ENCODE data around the gene ARPC1A. TPM values are rescaled to one million over a fixed set of nuclear protein-coding genes. Genes with fewer than 3 reads are reported as not detected.
A peak's percentile ranks its signal among the peaks of the same experiment; 100 is the strongest.
"Not testable (repeated sequence)": the region's sequence is repeated elsewhere in the genome, so short reads cannot be mapped to it uniquely, and the experiment has no call there.

ARPC1A gene
- total RNA-seq, 1 donor, result 132 TPM

DNA sequence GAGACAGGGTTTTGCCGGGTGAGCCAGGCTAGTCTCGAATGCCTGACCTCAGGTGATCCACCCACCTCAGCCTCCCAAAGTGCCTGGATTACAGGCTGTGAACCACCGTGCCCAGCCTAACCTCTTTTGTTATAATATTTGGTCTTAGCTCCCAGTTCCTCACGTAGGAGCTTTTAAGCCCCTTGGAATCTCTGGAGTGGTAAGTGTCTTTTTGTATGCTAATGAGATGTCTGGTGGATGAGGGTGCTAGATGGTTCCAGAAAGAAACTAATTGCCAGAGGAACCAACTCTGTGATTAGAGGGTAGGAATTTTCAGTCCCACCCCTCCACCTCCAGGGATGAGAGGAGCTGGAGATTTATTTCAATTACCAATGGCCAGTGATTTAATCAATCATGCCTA lies 5.3 kb upstream of the ARPC1A start:
- no peaks in the 10 kb centered on the region for H4K20me1 ChIP-seq (ENCODE audit: insufficient read depth, low read length)

DNA sequence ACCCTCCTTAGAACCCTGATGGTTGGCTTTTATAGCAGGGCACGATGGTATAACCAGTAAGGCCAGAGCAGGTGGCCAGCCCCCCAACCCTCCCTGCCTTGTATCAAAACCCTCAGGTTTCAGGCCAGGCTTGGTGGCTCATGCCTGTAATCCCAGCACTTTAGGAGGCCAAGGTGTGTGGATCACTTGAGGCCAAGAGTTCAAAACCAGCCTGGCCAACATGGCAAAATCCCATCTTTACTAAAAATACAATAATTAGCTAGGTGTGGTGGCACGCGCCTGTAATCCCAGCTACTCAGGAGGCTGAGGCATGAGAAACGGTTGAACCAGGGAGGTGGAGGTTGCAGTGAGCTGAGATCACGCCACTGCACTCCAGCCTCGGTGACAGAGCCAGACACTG lies 3.0 kb upstream of the ARPC1A start:
- H3K36me3 ChIP-seq (ENCODE audit: insufficient read depth, low read length); H3K4me3 ChIP-seq (ENCODE audit: insufficient read depth, low read length); DNase-seq (ENCODE audit: insufficient read length, low spot score, missing footprints); H3K9me3 ChIP-seq (ENCODE audit: low read depth, low read length); H3K27ac ChIP-seq (ENCODE audit: low read depth, low read length); H2AFZ ChIP-seq (ENCODE audit: low read length); H3K27me3 ChIP-seq (ENCODE audit: insufficient read depth, low read length); H3K4me2 ChIP-seq (ENCODE audit: insufficient read depth, low read length): not testable (repeated sequence)
- Histone ChIP-seq H3K4me1 (ENCODE audit: insufficient read depth, low read length) (peaks cover 14% of the 10 kb centered on the region), H4K20me1 (ENCODE audit: insufficient read depth, low read length) (peaks cover 11% of the 10 kb centered on the region), H3K79me2 (ENCODE audit: insufficient read depth, low read length) (peaks cover 28% of the 10 kb centered on the region)

More for the DNA sequence above, 5.3 kb upstream of the ARPC1A start:
- TF ChIP-seq, protein P1, sequence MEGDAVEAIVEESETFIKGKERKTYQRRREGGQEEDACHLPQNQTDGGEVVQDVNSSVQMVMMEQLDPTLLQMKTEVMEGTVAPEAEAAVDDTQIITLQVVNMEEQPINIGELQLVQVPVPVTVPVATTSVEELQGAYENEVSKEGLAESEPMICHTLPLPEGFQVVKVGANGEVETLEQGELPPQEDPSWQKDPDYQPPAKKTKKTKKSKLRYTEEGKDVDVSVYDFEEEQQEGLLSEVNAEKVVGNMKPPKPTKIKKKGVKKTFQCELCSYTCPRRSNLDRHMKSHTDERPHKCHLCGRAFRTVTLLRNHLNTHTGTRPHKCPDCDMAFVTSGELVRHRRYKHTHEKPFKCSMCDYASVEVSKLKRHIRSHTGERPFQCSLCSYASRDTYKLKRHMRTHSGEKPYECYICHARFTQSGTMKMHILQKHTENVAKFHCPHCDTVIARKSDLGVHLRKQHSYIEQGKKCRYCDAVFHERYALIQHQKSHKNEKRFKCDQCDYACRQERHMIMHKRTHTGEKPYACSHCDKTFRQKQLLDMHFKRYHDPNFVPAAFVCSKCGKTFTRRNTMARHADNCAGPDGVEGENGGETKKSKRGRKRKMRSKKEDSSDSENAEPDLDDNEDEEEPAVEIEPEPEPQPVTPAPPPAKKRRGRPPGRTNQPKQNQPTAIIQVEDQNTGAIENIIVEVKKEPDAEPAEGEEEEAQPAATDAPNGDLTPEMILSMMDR (IDR thresholded peaks at IDR 0.05; ENCODE audit: extremely low read depth, low read depth, low read length), result no peak
- no peaks in the 10 kb centered on the region for H3K36me3 ChIP-seq (ENCODE audit: insufficient read depth, low read length)
- no peak overlapping the region for H3K27ac ChIP-seq (ENCODE audit: low read depth, low read length)
- H3K79me2 ChIP-seq (ENCODE audit: insufficient read depth, low read length), result peaks cover 6% of the 10 kb centered on the region
- H3K4me2 ChIP-seq (ENCODE audit: insufficient read depth, low read length), result no peak overlapping the region
- peaks cover 4% of the 10 kb centered on the region for H3K4me1 ChIP-seq (ENCODE audit: insufficient read depth, low read length)
- no peaks in the 10 kb centered on the region for H3K27me3 ChIP-seq (ENCODE audit: insufficient read depth, low read length)
- no peaks in the 10 kb centered on the region for H3K9me3 ChIP-seq (ENCODE audit: low read depth, low read length)
- DNase-seq (ENCODE audit: insufficient read length, low spot score, missing footprints), result no peak
- no peak overlapping the region for H3K4me3 ChIP-seq (ENCODE audit: insufficient read depth, low read length)
- no peak overlapping the region for H2AFZ ChIP-seq (ENCODE audit: low read length)

DNA sequence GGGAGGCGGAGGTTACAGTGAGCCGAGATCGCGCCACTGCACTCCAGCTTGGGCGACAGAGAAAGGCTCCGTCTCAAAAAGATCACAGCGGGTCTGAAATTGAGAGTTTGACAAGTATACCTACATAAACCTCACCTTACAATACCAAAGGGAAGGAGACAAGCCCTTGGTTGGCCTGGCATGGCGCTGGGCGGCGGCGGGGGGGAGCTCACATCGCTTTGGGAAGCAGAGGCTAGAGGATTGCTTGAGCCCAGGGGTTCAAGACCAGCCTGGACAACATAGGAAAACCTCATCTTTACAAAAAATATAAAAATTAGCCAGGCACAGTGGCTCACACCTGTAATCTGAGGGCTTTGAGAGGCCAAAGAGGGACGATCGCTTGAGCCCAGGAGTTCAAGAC lies 1.1 kb upstream of the ARPC1A start:
- TF ChIP-seq, protein P1 (IDR thresholded peaks at IDR 0.05; ENCODE audit: extremely low read depth, low read depth, low read length), result no peak
- peak overlapping the region; percentile 93 for H3K4me2 ChIP-seq (ENCODE audit: insufficient read depth, low read length)
- peaks cover 4% of the 10 kb centered on the region for H3K36me3 ChIP-seq (ENCODE audit: insufficient read depth, low read length)
- H3K27ac ChIP-seq (ENCODE audit: low read depth, low read length), result no peak overlapping the region
- DNase-seq (ENCODE audit: insufficient read length, low spot score, missing footprints), result no peak
- H3K27me3 ChIP-seq (ENCODE audit: insufficient read depth, low read length), result no peaks in the 10 kb centered on the region
- peaks cover 15% of the 10 kb centered on the region for H4K20me1 ChIP-seq (ENCODE audit: insufficient read depth, low read length)
- no peaks in the 10 kb centered on the region for H3K9me3 ChIP-seq (ENCODE audit: low read depth, low read length)
- H3K79me2 ChIP-seq (ENCODE audit: insufficient read depth, low read length), result peaks cover 45% of the 10 kb centered on the region
- H3K4me1 ChIP-seq (ENCODE audit: insufficient read depth, low read length), result peaks cover 17% of the 10 kb centered on the region
- no peak overlapping the region for H2AFZ ChIP-seq (ENCODE audit: low read length)
- no peak overlapping the region for H3K4me3 ChIP-seq (ENCODE audit: insufficient read depth, low read length)

DNA sequence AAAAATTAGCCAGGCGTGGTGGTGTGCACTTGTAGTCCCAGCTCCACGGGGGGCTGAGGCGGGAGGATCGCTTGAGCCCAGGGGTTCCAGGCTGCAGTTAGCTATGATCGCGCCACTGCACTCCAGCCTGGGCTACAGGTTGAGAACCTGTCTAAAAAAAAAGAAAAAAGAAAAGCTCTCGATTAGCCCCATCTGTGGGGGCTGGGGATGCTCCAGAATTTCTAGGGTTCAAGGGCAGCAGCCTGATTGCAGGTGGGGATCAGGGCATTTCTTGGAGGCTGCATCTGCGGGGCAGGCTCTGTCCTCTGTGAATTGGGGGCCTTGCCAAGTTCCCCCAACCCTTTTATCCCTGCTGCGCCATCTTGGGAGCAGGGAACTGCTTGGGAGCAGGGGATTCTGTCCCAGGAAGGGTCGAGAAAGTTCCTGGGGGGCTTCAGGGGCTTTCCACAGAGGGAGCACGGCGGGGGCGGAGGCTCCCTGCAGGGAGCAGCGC lies 651 bp upstream of the ARPC1A start:
- Histone ChIP-seq H3K4me3 (ENCODE audit: insufficient read depth, low read length) (peak overlapping the region; percentile 87), H3K4me1 (ENCODE audit: insufficient read depth, low read length) (peaks cover 20% of the 10 kb centered on the region), H3K27me3 (ENCODE audit: insufficient read depth, low read length) (no peaks in the 10 kb centered on the region), H2AFZ (ENCODE audit: low read length) (peak overlapping the region; percentile 95), H3K79me2 (ENCODE audit: insufficient read depth, low read length) (peaks cover 50% of the 10 kb centered on the region), H3K36me3 (ENCODE audit: insufficient read depth, low read length) (peaks cover 4% of the 10 kb centered on the region), H4K20me1 (ENCODE audit: insufficient read depth, low read length) (peaks cover 17% of the 10 kb centered on the region), H3K9me3 (ENCODE audit: low read depth, low read length) (no peaks in the 10 kb centered on the region), H3K27ac (ENCODE audit: low read depth, low read length) (peak overlapping the region; percentile 79), H3K4me2 (ENCODE audit: insufficient read depth, low read length) (peak overlapping the region; percentile 93)
- TF ChIP-seq, protein P1 (IDR thresholded peaks at IDR 0.05; ENCODE audit: extremely low read depth, low read depth, low read length), result no peak
- peak; percentile 27 for DNase-seq (ENCODE audit: insufficient read length, low spot score, missing footprints)
